Measurements from ENCODE around the gene IFFO2. TPM values are rescaled to one million over a fixed set of nuclear protein-coding genes. Genes with fewer than 3 reads are reported as not detected.

Gene IFFO2
- total RNA-seq, 2 donors from 2014 or later, result 13.6 to 20.4 TPM

DNA sequence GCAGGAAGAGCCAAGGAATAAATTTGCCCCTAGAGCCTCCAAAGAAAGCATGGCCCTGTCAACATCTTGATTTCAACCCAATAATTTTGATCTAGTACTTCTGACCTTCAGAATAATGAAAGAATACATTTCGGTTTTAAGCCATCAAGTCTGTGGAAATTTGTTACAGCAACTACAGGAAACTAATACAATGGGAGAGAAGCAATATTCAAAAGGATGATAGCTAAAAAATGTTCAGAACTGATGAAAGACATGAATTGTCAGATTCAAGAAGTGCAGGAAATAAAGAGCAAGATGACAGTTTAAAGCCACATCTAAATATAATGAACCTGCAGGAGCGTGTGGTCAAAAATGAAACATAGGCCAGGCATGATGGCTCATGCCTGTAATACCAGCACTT, 24.8 kb upstream of the IFFO2 start:
- WGBS, result 90% methylated on average over 2 of the region's 2 CpGs
- Histone ChIP-seq H3K4me1 (replicated peaks) (no peaks in the 10 kb centered on the region), H3K27me3 (replicated peaks; ENCODE audit: insufficient read depth) (no peaks in the 10 kb centered on the region), H3K27ac (no peak overlapping the region), H3K4me3 (no peak overlapping the region), H3K9me3 (no peaks in the 10 kb centered on the region), H3K36me3 (no peaks in the 10 kb centered on the region)
- no peak for DNase-seq (ENCODE audit: low spot score)
- intact Hi-C loops (cut with DNase I), result no loop called here
- TF ChIP-seq POLR2AphosphoS5 (IDR thresholded peaks at IDR 0.05) (no peak), POLR2A (IDR thresholded peaks at IDR 0.05) (no peak), CTCF (IDR thresholded peaks at IDR 0.05) (no peak)

DNA sequence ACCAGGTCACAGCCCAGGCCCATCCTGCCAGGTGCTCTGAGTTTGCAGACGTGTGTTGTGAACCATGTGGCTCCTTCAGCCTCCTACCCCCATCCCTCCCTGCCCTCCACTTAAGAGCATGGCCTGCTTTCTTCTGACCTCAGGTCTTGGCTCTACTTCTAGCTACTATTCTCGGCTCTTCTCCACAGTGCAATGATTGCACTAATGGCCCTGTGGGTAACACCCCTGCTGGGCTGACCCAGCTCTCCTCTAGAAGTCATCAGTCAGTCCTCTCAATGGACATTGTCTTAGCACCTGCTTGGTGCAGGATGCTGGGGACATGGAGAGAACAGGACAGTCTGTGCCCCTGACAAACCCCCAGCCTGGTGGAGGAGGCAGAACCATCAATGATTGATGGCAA, 22.2 kb upstream of the IFFO2 start:
- TF ChIP-seq POLR2A (IDR thresholded peaks at IDR 0.05) (no peak), POLR2AphosphoS5 (IDR thresholded peaks at IDR 0.05) (no peak), CTCF (IDR thresholded peaks at IDR 0.05) (no peak)
- no peaks in the 10 kb centered on the region for H3K27me3 ChIP-seq (replicated peaks; ENCODE audit: insufficient read depth)
- H3K27ac ChIP-seq, result no peak overlapping the region
- no peak overlapping the region for H3K4me3 ChIP-seq
- no peaks in the 10 kb centered on the region for H3K9me3 ChIP-seq
- WGBS, result 72% methylated on average over 2 of the region's 2 CpGs
- no peaks in the 10 kb centered on the region for H3K36me3 ChIP-seq
- no peak for DNase-seq (ENCODE audit: low spot score)
- H3K4me1 ChIP-seq (replicated peaks), result peaks cover 4% of the 10 kb centered on the region
- intact Hi-C loops (cut with DNase I), result no loop called here

- Histone ChIP-seq H3K4me1 (replicated peaks) (peaks cover 4% of the 10 kb centered on the region), H3K27me3 (replicated peaks; ENCODE audit: insufficient read depth) (no peaks in the 10 kb centered on the region), H3K4me3 (no peak overlapping the region), H3K36me3 (no peaks in the 10 kb centered on the region), H3K27ac (no peak overlapping the region), H3K9me3 (no peaks in the 10 kb centered on the region)
- intact Hi-C loops (cut with DNase I), result no loop called here
- no peak for DNase-seq (ENCODE audit: low spot score)
- WGBS, result 85% methylated on average over 7 of the region's 7 CpGs
- TF ChIP-seq CTCF (IDR thresholded peaks at IDR 0.05), result no peak
These were observed 21.0 kb upstream of the IFFO2 start for GRCh38 chr1:18977428-18977827.

DNA sequence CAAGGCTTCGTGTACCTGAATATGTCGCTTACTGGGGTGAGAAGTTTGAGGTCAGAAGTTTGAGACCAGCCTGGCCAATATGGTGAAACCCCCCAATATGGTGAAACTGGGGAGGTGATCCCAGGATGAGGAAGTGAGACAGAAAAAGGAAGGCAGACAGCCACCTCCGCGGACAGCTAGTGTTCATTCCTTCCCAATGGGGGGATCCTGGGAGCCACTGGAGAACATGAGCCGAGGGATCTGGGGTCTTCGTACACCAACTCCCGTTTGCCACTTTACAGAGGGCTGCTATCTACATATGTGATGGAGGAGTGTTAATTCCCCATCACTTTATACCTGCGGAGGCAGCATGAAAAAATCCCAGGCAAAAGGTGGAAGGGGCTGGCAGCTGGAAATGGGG, 19.6 kb upstream of the IFFO2 start:
- no peaks in the 10 kb centered on the region for H3K9me3 ChIP-seq
- H3K4me3 ChIP-seq, result no peak overlapping the region
- peaks cover 4% of the 10 kb centered on the region for H3K4me1 ChIP-seq (replicated peaks)
- no peak for TF ChIP-seq POLR2AphosphoS5 (IDR thresholded peaks at IDR 0.05)
- no peak for TF ChIP-seq CTCF (IDR thresholded peaks at IDR 0.05)
- TF ChIP-seq POLR2A (IDR thresholded peaks at IDR 0.05), result no peak
- no peak overlapping the region for H3K27ac ChIP-seq
- no peak for DNase-seq (ENCODE audit: low spot score)
- H3K27me3 ChIP-seq (replicated peaks; ENCODE audit: insufficient read depth), result no peaks in the 10 kb centered on the region
- WGBS, result 94% methylated on average over 8 of the region's 8 CpGs
- intact Hi-C loops (cut with DNase I), result no loop called here
- H3K36me3 ChIP-seq, result no peaks in the 10 kb centered on the region

- TF ChIP-seq POLR2AphosphoS5 (IDR thresholded peaks at IDR 0.05) (peak; percentile 50), CTCF (IDR thresholded peaks at IDR 0.05) (no peak)
- Histone ChIP-seq H3K4me1 (replicated peaks) (peaks cover 4% of the 10 kb centered on the region), H3K27ac (peak overlapping the region in 1 of 2 donors; percentile 43), H3K4me3 (no peak overlapping the region), H3K27me3 (replicated peaks; ENCODE audit: insufficient read depth) (no peaks in the 10 kb centered on the region), H3K36me3 (no peaks in the 10 kb centered on the region), H3K9me3 (no peaks in the 10 kb centered on the region)
- WGBS, result 44% methylated on average over 7 of the region's 7 CpGs
- intact Hi-C loops (cut with DNase I), result no loop called here
- DNase-seq (ENCODE audit: low spot score), result no peak
These were observed 18.1 kb upstream of the IFFO2 start for GRCh38 chr1:18974606-18975005.

Measured in prostate gland (tissue), 2 donors.